MCF 10A (cell line): ENCODE results near the gene SKA1. TPM values are rescaled to one million over a fixed set of nuclear protein-coding genes. Genes with fewer than 3 reads are reported as not detected.

Experiments
- Bru-seq: library from RNA; stranded (reverse); fragments of 400-500 nt; gene quantifications from one replicate; lab custom pipeline; 2021; lab: Mats Ljungman, UMichigan
- BruChase-seq, 2 experiments: library from RNA; stranded (reverse); fragments of 400-500 nt; gene quantifications; one replicate each; lab custom pipeline; 2021; lab: Mats Ljungman, UMichigan
- BruUV-seq: library from RNA; stranded (reverse); fragments of 400-500 nt; replicated peaks from 2 replicates; lab custom pipeline; 2021; lab: Mats Ljungman, UMichigan
- CTCF ChIA-PET: fragments of 300-600 bp; sonication (Branson Sonifier 250); formaldehyde crosslinking; extraction: SDS; loops from one replicate; lab custom pipeline; 2021; ENCODE audit warnings: antibody characterized with exemption, inconsistent platforms; lab: Yijun Ruan, JAX
- POLR2A ChIA-PET: fragments of 300-600, 350-650 bp; sonication (Branson Sonifier 250); formaldehyde crosslinking; extraction: SDS; loops from one replicate; lab custom pipeline; 2020; ENCODE audit warnings: antibody characterized with exemption, inconsistent platforms; lab: Yijun Ruan, JAX
- DNase-seq: peaks from one replicate; pipeline ENCODE4 v3.0.0-alpha.2; 2018; ENCODE audit not compliant: unreplicated experiment
- H3K27ac Mint-ChIP-seq: one replicate; pipeline ENCODE4 v1.8.0; 2022; ENCODE audit warnings: mild to moderate bottlenecking, low read depth, mixed read lengths; ENCODE audit not compliant: unreplicated experiment
- H3K27me3 Mint-ChIP-seq: one replicate; pipeline ENCODE4 v1.8.0; 2022; ENCODE audit warnings: mixed read lengths; ENCODE audit not compliant: insufficient read depth, unreplicated experiment
- H3K36me3 Mint-ChIP-seq: one replicate; pipeline ENCODE4 v1.8.0; 2022; ENCODE audit warnings: mild to moderate bottlenecking, moderate library complexity, mixed read lengths; ENCODE audit not compliant: insufficient read depth, unreplicated experiment
- H3K4me1 Mint-ChIP-seq: one replicate; pipeline ENCODE4 v1.8.0; 2022; ENCODE audit warnings: mixed read lengths; ENCODE audit not compliant: insufficient read depth, unreplicated experiment
- H3K4me3 Mint-ChIP-seq: one replicate; pipeline ENCODE4 v1.8.0; 2022; ENCODE audit warnings: mild to moderate bottlenecking, moderate library complexity, mixed read lengths; ENCODE audit not compliant: unreplicated experiment
- H3K9me3 Mint-ChIP-seq: one replicate; pipeline ENCODE4 v1.8.0; 2022; ENCODE audit warnings: mixed read lengths; ENCODE audit not compliant: unreplicated experiment
- CTCF ChIP-seq: fragments of 200-600 bp; IDR thresholded peaks from one replicate; pipeline ENCODE4 v1.8.0; 2022; ENCODE audit warnings: antibody characterized with exemption, mild to moderate bottlenecking; ENCODE audit not compliant: unreplicated experiment
- intact Hi-C: fragments of 100-400 bp; cut with micrococcal nuclease; formaldehyde crosslinking; loops from 2 replicates; pipeline ENCODE4 v1.14.1; 2022
- long read RNA-seq: library from polyadenylated mRNA; stranded (forward); transcript quantifications from one replicate; pipeline ENCODE4 v2.0.0, GENCODE V29; 2022
- total RNA-seq: library from RNA; stranded (reverse); gene quantifications from 2 replicates; pipeline ENCODE4 v1.2.3, GENCODE V29; 2022

SKA1 gene
- total RNA-seq (7.8 and 18.7 TPM in 2 replicates), Bru-seq, nascent RNA (percentile 51 among the genes with signal in this experiment), BruChase-seq, experiment 1, labeled RNA remaining after a 6-hour chase (percentile 56 among the genes with signal in this experiment), BruChase-seq, experiment 2, labeled RNA remaining after a 2-hour chase (percentile 57 among the genes with signal in this experiment)
- long read RNA-seq, transcript SKA1-201 (7 exons, 2,905 nt) = minor isoform, 12 of 34 reads
- long read RNA-seq, transcript SKA1-202 (7 exons, 979 nt) = major isoform, 15 of 34 reads
- long read RNA-seq, partial matches to known transcripts = 2 of 34 reads
- long read RNA-seq, other reads (novel, unspliced or antisense) = 4 of 34 reads

- Mint-ChIP-seq H3K27ac (peak within 1 kb of the TSS; percentile 84), H3K4me3 (peak within 1 kb of the TSS; percentile 74), H3K27me3 (no peaks in the 10 kb centered on the region), H3K36me3 (peaks cover 5% of the 10 kb centered on the region), H3K4me1 (no peaks in the 10 kb centered on the region), H3K9me3 (peaks cover 5% of the 10 kb centered on the region)
- DNase-seq = peak; percentile 95
- ChIA-PET POLR2A (interaction anchor here (0.6 to 2.0 kb wide), 15 partner anchors 8 to 888 kb away, joined by 3 to 8 read pairs (median 3); partner anchors contain the start of genes C18orf32, MBD1 and SMAD4), CTCF (interaction anchor here (1.0 kb wide), 1 partner anchor 155 kb away, joined by 3 read pairs; no protein-coding TSS in a partner anchor)
- no peak for TF ChIP-seq CTCF
- no TSS peak for BruUV-seq
- intact Hi-C loops = no loop called here
Measured at GRCh38 chr18:50374753-50375391, at the start of gene SKA1. TSS of gene SKA1 (plus strand) at chr18:50375046. CDS start at chr18:50375831, 785 bp downstream.

- POLR2A ChIA-PET = no interaction called here
- DNase-seq = no peak
- intact Hi-C loops = no loop called here
- Mint-ChIP-seq H3K4me3 (no peak overlapping the region), H3K36me3 (no peaks in the 10 kb centered on the region), H3K4me1 (no peaks in the 10 kb centered on the region), H3K27ac (no peak overlapping the region), H3K9me3 (peaks cover 9% of the 10 kb centered on the region), H3K27me3 (peaks cover 45% of the 10 kb centered on the region)
- no peak for TF ChIP-seq CTCF
- CTCF ChIA-PET = interaction anchor here (0.6 kb wide), 1 partner anchor 560 kb away, joined by 3 read pairs; no protein-coding TSS in a partner anchor
- BruUV-seq = no TSS peak
Measured at GRCh38 chr18:50327983-50328382, 46.9 kb upstream of the SKA1 start.

- no TSS peak for BruUV-seq
- Mint-ChIP-seq H3K9me3 (peaks cover 2% of the 10 kb centered on the region), H3K4me3 (no peak overlapping the region), H3K27ac (no peak overlapping the region), H3K4me1 (no peaks in the 10 kb centered on the region), H3K36me3 (no peaks in the 10 kb centered on the region), H3K27me3 (peaks cover 29% of the 10 kb centered on the region)
- ChIA-PET CTCF (no interaction called here), POLR2A (no interaction called here)
- no peak for TF ChIP-seq CTCF
- no peak for DNase-seq
- intact Hi-C loops = no loop called here
Measured at GRCh38 chr18:50330176-50330575, 44.7 kb upstream of the SKA1 start.

GRCh38 chr18:50331691-50332090 is 43.2 kb upstream of the SKA1 start:
- no peak overlapping the region for H3K4me3 Mint-ChIP-seq
- no peak overlapping the region for H3K27ac Mint-ChIP-seq
- H3K36me3 Mint-ChIP-seq = no peaks in the 10 kb centered on the region
- H3K4me1 Mint-ChIP-seq = no peaks in the 10 kb centered on the region
- no peak for TF ChIP-seq CTCF
- intact Hi-C loops = no loop called here
- no peak for DNase-seq
- CTCF ChIA-PET = interaction anchor here (0.8 to 2.0 kb wide), 2 partner anchors 10 to 26 kb away, joined by 3 to 8 read pairs; no protein-coding TSS in a partner anchor
- no TSS peak for BruUV-seq
- no peaks in the 10 kb centered on the region for H3K9me3 Mint-ChIP-seq
- H3K27me3 Mint-ChIP-seq = peaks cover 14% of the 10 kb centered on the region
- POLR2A ChIA-PET = interaction anchor here (1.0 kb wide), 1 partner anchor 24 kb away, joined by 3 read pairs; no protein-coding TSS in a partner anchor
